ENCODE data around the gene SLC39A11. TPM values are rescaled to one million over a fixed set of nuclear protein-coding genes. Genes with fewer than 3 reads are reported as not detected.

The SLC39A11 gene
- total RNA-seq, 1 experiment from 2014 or later, result 46.4 TPM

GRCh38 chr17:72733619-72734282 lies 358.7 kb downstream of the SLC39A11 start:
- no peak overlapping the region for H3K4me3 ChIP-seq (replicated peaks in 1 of 2; ENCODE audit: low read depth in 1 of 2, low read length in 2 of 2)
- ATAC-seq (no peak), DNase-seq (ENCODE audit: low read depth, low spot score) (no peak)
- H3K79me2 ChIP-seq (ENCODE audit: insufficient read depth, low read length), result no peaks in the 10 kb centered on the region
- no peak overlapping the region for H2AFZ ChIP-seq (ENCODE audit: low read depth, low read length, poor library complexity, severe bottlenecking)
- intact Hi-C loops (cut with micrococcal nuclease), result no loop called here
- H3K27ac ChIP-seq (ENCODE audit: low read depth, low read length), result no peak overlapping the region
- H3K4me2 ChIP-seq (ENCODE audit: low read length), result no peak overlapping the region
- no peaks in the 10 kb centered on the region for H3K4me1 ChIP-seq (ENCODE audit: control insufficient read depth in 1 of 2, insufficient read depth in 2 of 2, low read length in 2 of 2)
- H3K27me3 ChIP-seq (ENCODE audit: insufficient read depth, low read length), result no peaks in the 10 kb centered on the region
- no peak for TF ChIP-seq ATF3 (IDR thresholded peaks at IDR 0.05)
- no peak overlapping the region for H3K9ac ChIP-seq (ENCODE audit: low read length)
- no TSS peak for BruUV-seq (replicated peaks)
- RAD21 ChIA-PET (ENCODE audit: low non-redundant PET in 1 of 2, low total read pairs in 2 of 2, uncharacterized antibody in 2 of 2, unreplicated experiment in 2 of 2), result no interaction called here
- POLR2A ChIA-PET, result no interaction called here
- no peaks in the 10 kb centered on the region for H3K9me2 ChIP-seq (ENCODE audit: insufficient read depth)
- H3K36me3 ChIP-seq (ENCODE audit: control insufficient read depth in 1 of 2, insufficient read depth in 2 of 2, low read length in 2 of 2), result no peaks in the 10 kb centered on the region
- no peaks in the 10 kb centered on the region for H3K9me3 ChIP-seq (ENCODE audit: control insufficient read depth in 1 of 2, insufficient read depth in 1 of 2, low read depth in 1 of 2, low read length in 2 of 2)
- no peaks in the 10 kb centered on the region for H4K20me1 ChIP-seq (ENCODE audit: insufficient read depth)
- CTCF ChIA-PET, result no interaction called here

- CTCF ChIA-PET, result no interaction called here
Measured at GRCh38 chr17:72732893-72733618, 359.4 kb downstream of the SLC39A11 start.

More at GRCh38 chr17:72732893-72733618, 359.4 kb downstream of the SLC39A11 start:
- DNase-seq (ENCODE audit: low read depth, low spot score), result no peak
- Histone ChIP-seq H3K9me3 (ENCODE audit: control insufficient read depth in 1 of 2, insufficient read depth in 1 of 2, low read depth in 1 of 2, low read length in 2 of 2) (no peaks in the 10 kb centered on the region), H3K36me3 (ENCODE audit: control insufficient read depth in 1 of 2, insufficient read depth in 2 of 2, low read length in 2 of 2) (no peaks in the 10 kb centered on the region), H3K27me3 (ENCODE audit: insufficient read depth, low read length) (no peaks in the 10 kb centered on the region), H3K4me3 (replicated peaks in 1 of 2; ENCODE audit: low read depth in 1 of 2, low read length in 2 of 2) (no peak overlapping the region), H3K9me2 (ENCODE audit: insufficient read depth) (no peaks in the 10 kb centered on the region), H3K4me1 (ENCODE audit: control insufficient read depth in 1 of 2, insufficient read depth in 2 of 2, low read length in 2 of 2) (peaks cover 0 to under 1% of the 10 kb centered on the region in 2 experiments; a peak in 1 of 4 replicates), H2AFZ (ENCODE audit: low read depth, low read length, poor library complexity, severe bottlenecking) (no peak overlapping the region), H4K20me1 (ENCODE audit: insufficient read depth) (no peaks in the 10 kb centered on the region), H3K4me2 (ENCODE audit: low read length) (no peak overlapping the region), H3K9ac (ENCODE audit: low read length) (no peak overlapping the region), H3K79me2 (ENCODE audit: insufficient read depth, low read length) (no peaks in the 10 kb centered on the region), H3K27ac (ENCODE audit: low read depth, low read length) (no peak overlapping the region)
- no peak for TF ChIP-seq EZH2 (IDR thresholded peaks at IDR 0.05)
- TF ChIP-seq RAD21 (IDR thresholded peaks at IDR 0.05; ENCODE audit: low read depth), result no peak
- no peak for TF ChIP-seq SP1 (IDR thresholded peaks at IDR 0.05; ENCODE audit: low read depth)
- no peak for TF ChIP-seq CEBPB (IDR thresholded peaks at IDR 0.05; ENCODE audit: low read depth)
- no peak for TF ChIP-seq YY1 (IDR thresholded peaks at IDR 0.05; ENCODE audit: extremely low read depth, insufficient replicate concordance, low read depth, low read length)
- TF ChIP-seq CBX3 (IDR thresholded peaks at IDR 0.05; ENCODE audit: low read depth), result no peak
- TF ChIP-seq, protein P1, sequence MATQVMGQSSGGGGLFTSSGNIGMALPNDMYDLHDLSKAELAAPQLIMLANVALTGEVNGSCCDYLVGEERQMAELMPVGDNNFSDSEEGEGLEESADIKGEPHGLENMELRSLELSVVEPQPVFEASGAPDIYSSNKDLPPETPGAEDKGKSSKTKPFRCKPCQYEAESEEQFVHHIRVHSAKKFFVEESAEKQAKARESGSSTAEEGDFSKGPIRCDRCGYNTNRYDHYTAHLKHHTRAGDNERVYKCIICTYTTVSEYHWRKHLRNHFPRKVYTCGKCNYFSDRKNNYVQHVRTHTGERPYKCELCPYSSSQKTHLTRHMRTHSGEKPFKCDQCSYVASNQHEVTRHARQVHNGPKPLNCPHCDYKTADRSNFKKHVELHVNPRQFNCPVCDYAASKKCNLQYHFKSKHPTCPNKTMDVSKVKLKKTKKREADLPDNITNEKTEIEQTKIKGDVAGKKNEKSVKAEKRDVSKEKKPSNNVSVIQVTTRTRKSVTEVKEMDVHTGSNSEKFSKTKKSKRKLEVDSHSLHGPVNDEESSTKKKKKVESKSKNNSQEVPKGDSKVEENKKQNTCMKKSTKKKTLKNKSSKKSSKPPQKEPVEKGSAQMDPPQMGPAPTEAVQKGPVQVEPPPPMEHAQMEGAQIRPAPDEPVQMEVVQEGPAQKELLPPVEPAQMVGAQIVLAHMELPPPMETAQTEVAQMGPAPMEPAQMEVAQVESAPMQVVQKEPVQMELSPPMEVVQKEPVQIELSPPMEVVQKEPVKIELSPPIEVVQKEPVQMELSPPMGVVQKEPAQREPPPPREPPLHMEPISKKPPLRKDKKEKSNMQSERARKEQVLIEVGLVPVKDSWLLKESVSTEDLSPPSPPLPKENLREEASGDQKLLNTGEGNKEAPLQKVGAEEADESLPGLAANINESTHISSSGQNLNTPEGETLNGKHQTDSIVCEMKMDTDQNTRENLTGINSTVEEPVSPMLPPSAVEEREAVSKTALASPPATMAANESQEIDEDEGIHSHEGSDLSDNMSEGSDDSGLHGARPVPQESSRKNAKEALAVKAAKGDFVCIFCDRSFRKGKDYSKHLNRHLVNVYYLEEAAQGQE (IDR thresholded peaks at IDR 0.05; ENCODE audit: low read depth), result no peak
- TF ChIP-seq ELF1 (IDR thresholded peaks at IDR 0.05; ENCODE audit: borderline replicate concordance, low read depth), result no peak
- no peak for TF ChIP-seq SRF (IDR thresholded peaks at IDR 0.05; ENCODE audit: low read depth)
- TF ChIP-seq ZNF274 (IDR thresholded peaks at IDR 0.05; ENCODE audit: low read depth, low read length), result no peak
- no peak for TF ChIP-seq JUND (IDR thresholded peaks at IDR 0.05)
- no peak for TF ChIP-seq CTCF (IDR thresholded peaks at IDR 0.05 in 2 of 3, conservative IDR thresholded peaks at IDR 0.05 in 1 of 3; ENCODE audit: borderline replicate concordance in 1 of 3, insufficient read depth in 1 of 3, low read depth in 2 of 3, low read length in 2 of 3)
- RAD21 ChIA-PET (ENCODE audit: low non-redundant PET in 1 of 2, low total read pairs in 2 of 2, uncharacterized antibody in 2 of 2, unreplicated experiment in 2 of 2), result no interaction called here
- POLR2A ChIA-PET, result no interaction called here
- no peak for ATAC-seq
- intact Hi-C loops (cut with micrococcal nuclease), result loop anchor here (1.0 kb wide), 1 partner anchor 455 kb away; no protein-coding TSS in a partner anchor
- BruUV-seq (replicated peaks), result no TSS peak
